ENCODE data around the gene SBNO1.
"Not testable (repeated sequence)": the region's sequence is repeated elsewhere in the genome, so short reads cannot be mapped to it uniquely, and the experiment has no call there.

SBNO1 gene

GRCh38 chr12:123271001-123271668, 93.5 kb downstream of the SBNO1 start:
- DNase-seq (ENCODE audit: low read depth in 2 of 3, low spot score in 1 of 3) = peak; percentile 55 to 70 (median 62)

DNA sequence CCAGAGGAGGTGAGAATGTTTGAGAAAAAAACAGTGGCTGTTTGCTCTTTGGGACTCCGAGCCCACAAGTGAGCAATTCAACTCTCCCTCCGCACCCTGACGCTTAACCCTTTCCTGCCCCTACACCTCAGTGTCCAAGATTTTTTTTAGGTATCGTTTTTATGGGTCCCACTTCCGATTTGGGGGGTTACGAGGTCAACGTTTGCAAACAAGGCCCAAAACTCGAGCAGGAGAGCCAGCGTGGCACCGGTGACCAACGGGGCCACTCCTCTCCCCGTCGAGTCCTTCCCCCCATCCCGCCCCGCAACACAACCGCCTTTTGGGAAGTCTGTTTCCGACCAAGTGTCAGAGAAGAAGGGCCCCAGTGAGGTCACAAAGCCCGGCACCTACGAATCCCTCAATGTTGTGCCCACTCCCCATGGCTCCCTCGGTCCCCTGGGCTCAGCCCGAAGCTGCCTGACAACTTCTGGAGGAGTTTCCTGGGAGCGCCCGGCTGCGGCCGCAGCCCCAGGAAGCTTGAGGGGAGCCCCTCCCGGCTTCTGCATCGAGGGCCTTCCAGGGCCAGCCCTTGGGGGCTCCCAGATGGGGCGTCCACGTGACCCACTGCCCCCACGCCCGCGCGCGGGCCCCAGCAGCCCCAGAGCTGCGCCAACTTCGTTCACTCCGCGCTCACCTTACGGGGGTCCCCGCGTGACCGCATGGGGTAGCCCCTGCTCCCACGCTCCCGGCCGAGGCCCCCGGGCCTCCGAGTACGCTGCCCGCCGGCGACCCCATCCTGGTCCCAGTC, 94.2 kb downstream of the SBNO1 start:
- DNase-seq (ENCODE audit: low read depth in 2 of 3, low spot score in 1 of 3) = no peak

DNA sequence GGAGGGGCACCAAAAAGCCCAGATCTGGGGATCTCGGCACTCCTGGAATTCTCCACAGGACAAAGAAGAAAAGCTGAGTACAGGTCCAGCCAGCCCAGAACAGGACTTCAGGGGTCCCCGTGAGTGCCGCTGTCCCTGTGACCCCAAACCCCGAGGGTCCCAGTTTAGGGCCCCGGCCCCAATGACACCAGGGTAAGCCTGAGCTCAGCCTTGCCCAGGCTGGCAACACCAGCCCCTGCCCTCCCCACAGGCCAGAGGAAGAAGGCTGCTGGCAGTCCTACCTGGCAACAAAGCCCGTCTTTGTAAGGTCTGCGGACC, 94.8 kb downstream of the SBNO1 start:
- no peak for DNase-seq (ENCODE audit: low read depth in 2 of 3, low spot score in 1 of 3)

- DNase-seq (ENCODE audit: low read depth in 2 of 3, low spot score in 1 of 3) = no peak
Measured at GRCh38 chr12:123269395-123269892, 95.2 kb downstream of the SBNO1 start.

DNA sequence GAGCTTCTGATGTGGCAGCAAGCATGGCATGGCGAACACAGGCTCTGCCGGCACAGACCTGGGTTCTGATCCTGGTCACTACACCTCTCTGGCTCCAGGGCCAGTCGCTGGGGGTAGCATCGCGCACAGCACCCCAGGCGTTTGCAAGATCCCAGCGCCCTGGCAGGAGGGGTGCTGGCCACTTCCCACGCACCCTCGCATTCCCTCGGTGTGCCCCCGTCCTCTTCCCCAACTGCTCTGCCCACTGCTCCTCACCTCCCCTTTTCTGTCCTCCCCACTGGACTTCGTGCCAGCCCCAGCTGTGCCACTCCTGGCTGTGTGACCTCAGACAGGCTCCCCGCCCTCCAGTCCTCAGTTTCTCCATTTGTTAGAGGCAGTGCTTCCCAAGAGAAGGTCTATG, 95.8 kb downstream of the SBNO1 start:
- no peak for DNase-seq (ENCODE audit: low read depth in 2 of 3, low spot score in 1 of 3)

DNA sequence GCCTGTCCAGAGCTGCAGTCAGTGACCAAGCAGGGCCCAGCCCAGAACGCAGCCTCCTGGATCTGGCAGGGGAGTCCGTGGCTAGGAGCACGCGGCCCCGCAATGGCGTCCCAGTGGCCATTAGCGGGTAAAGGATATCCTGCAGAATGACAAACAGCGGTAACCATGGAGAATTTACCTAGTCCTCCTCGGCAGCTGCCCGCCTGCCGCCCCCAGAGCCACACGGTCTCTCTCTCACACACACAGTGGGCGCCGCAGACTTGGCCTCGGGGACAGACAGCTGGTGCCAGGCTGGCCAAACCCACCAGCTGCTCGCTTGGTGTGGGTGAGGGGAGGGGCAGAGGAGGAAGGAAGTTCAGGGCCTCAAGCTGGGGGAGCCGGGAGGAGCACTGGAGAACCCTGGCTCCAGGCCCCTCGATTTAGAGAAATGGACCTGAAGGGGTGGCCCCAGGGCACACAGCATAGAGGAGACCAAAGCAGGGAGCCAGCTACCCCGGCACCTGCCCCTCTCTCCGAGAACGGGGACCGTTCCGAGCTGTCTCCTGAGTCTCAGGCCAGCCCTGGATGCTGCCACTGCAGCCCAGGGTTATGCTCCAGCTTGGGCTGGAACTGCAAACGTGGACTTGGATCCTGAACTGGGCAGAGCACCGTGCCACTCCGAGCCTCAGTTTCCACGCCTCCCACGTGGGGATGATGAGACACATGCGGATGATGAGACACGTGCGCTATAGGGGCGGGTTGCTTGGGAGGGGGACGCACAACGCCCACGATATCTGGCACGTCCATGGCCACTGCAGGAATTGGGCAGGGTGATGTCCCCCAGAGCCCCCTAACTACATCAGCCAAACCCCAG, 96.4 kb downstream of the SBNO1 start:
- DNase-seq (ENCODE audit: low read depth in 2 of 3, low spot score in 1 of 3) = no peak

DNA sequence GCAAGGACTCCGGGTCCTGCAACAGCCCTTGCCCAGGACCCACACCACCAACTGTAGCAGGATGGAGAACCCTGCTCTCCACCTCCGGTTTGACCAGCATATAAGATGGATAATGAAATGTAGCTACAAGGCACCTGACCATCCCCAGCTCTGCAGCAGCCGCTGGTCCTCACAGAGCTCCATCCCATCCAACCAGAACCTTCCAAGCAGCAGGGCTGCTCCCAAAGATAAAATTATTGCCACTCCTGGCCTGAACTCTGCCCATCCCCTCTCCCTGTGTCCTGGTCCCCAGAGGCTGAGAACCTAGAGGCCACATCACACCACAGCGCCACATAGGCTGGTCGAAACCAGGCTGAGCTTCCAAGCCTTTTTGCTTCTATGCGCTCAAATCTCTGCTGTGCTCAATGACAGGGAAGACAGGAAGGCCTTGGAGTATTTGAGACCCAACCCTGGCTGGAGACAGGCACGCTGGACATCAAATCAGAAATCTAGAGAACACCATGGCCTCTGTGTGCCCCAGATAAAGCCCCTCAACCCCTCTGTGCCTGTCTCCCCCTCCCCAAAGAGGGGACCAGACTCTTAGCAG, 97.2 kb downstream of the SBNO1 start:
- DNase-seq (ENCODE audit: low read depth in 2 of 3, low spot score in 1 of 3) = no peak

DNA sequence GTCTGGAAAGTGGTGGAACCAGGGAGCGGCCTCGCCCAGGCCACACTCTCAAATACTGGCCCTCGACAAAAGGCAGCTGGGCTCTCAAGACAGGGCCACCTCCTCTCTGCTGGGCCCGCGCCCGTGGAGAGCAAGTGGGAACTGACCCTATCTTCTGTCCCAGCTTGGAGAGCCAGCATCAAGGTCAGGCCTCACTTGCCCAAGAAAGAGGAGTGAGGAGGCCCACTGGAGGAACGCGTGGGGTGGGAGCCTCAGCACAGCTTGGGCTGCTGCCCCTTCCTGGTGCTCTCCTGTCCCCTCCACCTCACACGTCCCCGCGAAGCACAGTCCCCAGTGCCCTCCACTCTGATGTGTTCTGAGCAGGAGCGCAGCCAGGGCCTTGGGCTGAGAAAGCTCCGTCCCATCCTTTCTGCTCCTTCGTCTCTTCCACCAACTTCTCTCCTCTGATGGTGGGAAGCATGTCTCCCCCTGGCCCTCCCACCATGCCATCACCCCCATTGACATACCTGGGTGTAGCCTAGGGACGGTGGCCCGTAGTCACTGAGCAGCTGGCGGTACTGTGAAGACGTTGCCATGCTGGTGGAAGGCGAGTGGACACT, 97.9 kb downstream of the SBNO1 start:
- DNase-seq (ENCODE audit: low read depth in 2 of 3, low spot score in 1 of 3) = no peak

DNA sequence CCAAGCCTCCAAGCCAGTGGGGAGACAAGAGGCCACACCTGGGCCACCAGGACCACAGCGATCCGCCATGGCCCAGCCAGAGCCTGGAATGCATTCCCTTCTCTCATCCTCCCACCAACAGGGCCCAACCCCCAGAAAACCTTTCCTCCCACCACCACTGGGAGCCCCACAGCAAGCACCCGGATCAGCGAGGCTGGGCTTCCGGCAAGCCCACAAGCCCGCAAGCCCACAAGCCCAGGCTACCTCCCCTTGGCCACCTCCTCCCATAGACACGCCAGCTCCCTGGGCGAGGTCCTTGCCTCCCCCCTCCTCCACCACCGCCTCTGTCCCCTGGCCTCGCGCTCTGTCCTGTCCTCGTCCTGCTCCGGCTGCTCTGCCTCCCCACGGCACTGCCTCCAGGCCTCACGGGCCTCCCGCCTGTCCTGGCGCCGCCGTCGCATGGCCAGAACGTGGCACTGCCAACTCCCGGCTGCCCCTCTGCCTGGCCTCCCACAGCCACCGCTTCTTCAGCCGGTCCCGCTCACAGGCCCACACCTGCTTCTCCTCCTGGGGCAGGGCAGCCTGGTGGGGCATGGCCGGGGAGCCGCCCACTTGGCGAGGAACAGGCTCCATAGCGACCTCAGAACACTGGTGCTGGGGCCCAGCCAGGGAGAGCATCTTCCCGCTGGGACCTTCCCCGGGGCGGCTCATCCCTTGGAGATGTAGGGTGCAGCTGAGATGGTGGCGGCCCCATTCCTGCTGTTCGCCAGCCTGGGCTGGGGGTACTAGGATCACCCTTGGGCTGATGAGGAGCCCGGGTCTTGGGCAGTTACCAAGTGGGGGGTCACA, 98.6 kb downstream of the SBNO1 start:
- no peak for DNase-seq (ENCODE audit: low read depth in 2 of 3, low spot score in 1 of 3)

GRCh38 chr12:123264642-123265041, 100.0 kb downstream of the SBNO1 start:
- no peak for DNase-seq (ENCODE audit: low read depth in 2 of 3, low spot score in 1 of 3)

GRCh38 chr12:123263196-123263817, 101.3 kb downstream of the SBNO1 start:
- DNase-seq (ENCODE audit: low read depth in 2 of 3, low spot score in 1 of 3) = no peak

DNA sequence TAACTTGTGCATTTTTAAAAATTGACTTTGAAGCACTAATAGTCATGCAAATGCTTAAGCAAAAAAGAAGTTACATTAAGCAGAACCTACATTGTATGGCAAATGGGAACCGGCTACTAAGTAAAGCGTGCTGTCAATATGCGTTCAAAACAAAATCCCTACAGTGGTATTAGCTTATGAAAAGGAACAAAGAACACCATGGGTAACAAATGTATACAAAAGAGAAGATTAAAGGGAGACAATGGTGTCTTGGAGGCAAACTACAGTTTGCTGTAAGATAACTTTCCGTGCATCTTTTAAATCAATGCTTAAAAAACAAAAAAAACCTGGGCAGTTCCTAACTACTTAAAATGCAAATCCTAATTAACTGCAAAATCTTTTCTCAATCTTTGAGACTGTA, 103.5 kb downstream of the SBNO1 start:
- DNase-seq (ENCODE audit: low read depth in 2 of 3, low spot score in 1 of 3) = no peak

GRCh38 chr12:123260081-123260480, 104.6 kb downstream of the SBNO1 start:
- no peak for DNase-seq (ENCODE audit: low read depth in 2 of 3, low spot score in 1 of 3)

DNA sequence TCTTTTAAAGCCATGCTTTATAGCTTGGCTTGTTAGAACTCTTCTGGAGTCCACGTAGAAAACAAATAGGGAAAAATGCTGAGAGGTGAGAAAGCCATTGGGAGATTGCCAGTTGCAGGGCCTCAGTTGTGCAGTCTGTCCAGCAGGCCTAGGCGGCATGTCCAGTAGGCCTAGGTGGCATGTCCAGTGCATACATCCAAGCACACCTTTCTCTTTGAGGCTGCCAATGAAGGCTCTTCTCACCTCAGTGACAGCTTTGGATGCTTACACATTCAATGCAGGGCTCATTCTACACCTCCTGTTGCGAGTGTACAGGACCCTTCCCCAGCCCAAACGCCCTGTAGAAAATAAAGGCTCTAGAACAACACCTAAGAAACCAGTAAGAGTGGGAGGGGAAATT, 106.1 kb downstream of the SBNO1 start:
- no peak for DNase-seq (ENCODE audit: low read depth in 2 of 3, low spot score in 1 of 3)

DNA sequence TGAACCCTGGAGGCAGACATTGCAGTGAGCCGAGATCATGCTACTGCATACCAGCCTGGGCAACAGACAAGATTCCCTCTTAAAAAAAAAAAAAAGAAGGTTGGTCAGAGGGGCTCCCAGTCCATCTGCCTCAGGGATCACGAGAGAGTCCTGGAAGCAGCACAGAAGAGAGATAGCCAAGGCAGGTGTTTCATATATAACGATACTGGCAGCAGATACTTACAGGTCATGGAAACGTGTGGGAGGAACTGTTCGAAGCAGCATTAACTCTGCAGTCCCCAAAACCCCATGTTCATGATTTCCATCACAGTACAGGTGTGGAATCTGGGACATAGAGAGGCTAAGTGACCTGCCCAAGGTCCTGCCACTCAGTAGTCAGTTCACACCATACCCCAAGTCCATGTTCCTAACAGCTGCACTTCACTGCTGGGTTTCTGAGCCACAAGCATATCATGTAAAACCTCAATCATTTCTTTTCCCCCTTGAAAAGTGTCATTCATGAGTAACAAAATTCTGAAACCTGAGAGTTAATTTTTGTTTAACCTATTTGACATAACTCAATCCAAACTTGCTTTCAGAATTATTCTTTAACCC, 109.7 kb downstream of the SBNO1 start:
- DNase-seq (ENCODE audit: low read depth in 2 of 3, low spot score in 1 of 3) = no peak

DNA sequence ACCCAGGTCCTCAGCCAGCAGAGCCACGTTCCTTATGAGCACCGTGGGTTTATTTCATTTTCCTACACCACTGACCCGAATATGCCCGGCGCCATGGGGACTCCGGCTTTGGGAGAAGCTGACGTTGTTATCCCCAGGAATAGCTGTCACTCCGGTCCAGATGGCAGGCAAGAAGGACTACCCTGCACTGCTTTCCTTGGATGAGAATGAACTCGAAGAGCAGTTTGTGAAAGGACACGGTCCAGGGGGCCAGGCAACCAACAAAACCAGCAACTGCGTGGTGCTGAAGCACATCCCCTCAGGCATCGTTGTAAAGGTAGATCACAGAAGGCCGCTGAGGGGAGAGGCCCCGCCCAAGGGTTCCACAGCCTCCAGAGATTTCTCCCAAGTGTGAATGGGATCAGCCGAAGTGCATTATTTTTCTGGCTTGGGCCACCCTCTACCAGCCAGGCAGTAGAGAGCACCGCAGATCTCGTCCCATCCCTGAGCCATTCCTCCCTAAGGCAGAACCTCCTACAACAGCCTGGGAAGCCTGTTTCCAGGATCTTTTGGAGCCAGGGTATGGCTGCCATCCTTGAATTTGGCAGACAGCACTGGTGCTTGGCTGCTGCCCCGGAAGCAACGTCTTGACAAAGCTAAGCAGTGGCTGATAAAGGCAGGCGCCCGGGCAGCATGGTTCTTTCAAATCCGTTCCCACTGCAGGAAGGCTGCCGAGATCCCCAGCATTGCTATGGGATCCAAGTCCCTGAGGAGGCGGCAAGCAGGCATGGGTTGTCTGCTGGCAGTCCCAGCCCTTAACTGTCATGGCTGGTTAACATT, 110.8 kb downstream of the SBNO1 start:
- DNase-seq (ENCODE audit: low read depth in 2 of 3, low spot score in 1 of 3) = no peak

GRCh38 chr12:123252365-123252764, 112.3 kb downstream of the SBNO1 start:
- not testable (repeated sequence) for DNase-seq (ENCODE audit: low read depth in 2 of 3, low spot score in 1 of 3)

GRCh38 chr12:123251403-123252076, 113.1 kb downstream of the SBNO1 start:
- no peak for DNase-seq (ENCODE audit: low read depth in 2 of 3, low spot score in 1 of 3)

Data from stimulated activated CD4-positive, alpha-beta T cell treated with anti-CD3 and anti-CD28 coated beads, Interleukin-12 subunit alpha, Interleukin-12 subunit beta, amount 100 ng/mL, for 48 hours (primary cell).